Measurements from ENCODE around the gene DNAH17.

DNA sequence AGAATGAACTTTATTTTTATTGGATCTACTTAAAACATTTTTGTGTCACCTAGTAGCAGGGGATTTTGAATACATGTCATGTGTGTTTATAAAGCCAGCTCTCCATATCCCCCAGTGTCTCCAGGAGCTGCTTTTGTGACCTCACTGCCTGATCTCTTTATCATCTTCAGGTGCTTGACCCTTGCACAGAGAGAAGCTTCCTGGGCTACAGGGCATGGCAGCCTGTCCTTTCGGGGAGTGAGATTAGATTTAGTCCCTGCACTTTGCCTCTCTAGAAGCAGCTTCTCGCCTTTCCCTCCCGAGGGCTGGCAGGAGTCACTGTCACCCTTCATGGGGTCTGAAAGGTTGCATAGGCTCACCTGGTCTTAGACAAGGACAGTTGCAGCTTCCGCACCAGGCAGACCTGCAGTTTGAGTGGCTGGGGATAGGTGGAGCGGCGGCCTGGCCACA, 156.1 kb downstream of the DNAH17 start:
- TF ChIP-seq RARB (CRISPR knock-in tag; IDR thresholded peaks at IDR 0.05) (no peak), CSDC2 (CRISPR knock-in tag; IDR thresholded peaks at IDR 0.05) (no peak), ZFP30 (CRISPR knock-in tag; IDR thresholded peaks at IDR 0.05) (no peak), ISL1 (CRISPR knock-in tag; IDR thresholded peaks at IDR 0.05) (no peak), BACH2 (CRISPR knock-in tag; IDR thresholded peaks at IDR 0.05; ENCODE audit: borderline replicate concordance) (no peak), ESRRG (CRISPR knock-in tag; IDR thresholded peaks at IDR 0.05) (no peak), ARNTL (CRISPR knock-in tag; IDR thresholded peaks at IDR 0.05; ENCODE audit: borderline replicate concordance, low read depth) (no peak), PPARA (CRISPR knock-in tag; IDR thresholded peaks at IDR 0.05; ENCODE audit: borderline replicate concordance) (no peak), ZFP3 (CRISPR knock-in tag; IDR thresholded peaks at IDR 0.05) (no peak), TOX (CRISPR knock-in tag; IDR thresholded peaks at IDR 0.05; ENCODE audit: borderline replicate concordance) (no peak)
- TF ChIP-seq, protein P1, sequence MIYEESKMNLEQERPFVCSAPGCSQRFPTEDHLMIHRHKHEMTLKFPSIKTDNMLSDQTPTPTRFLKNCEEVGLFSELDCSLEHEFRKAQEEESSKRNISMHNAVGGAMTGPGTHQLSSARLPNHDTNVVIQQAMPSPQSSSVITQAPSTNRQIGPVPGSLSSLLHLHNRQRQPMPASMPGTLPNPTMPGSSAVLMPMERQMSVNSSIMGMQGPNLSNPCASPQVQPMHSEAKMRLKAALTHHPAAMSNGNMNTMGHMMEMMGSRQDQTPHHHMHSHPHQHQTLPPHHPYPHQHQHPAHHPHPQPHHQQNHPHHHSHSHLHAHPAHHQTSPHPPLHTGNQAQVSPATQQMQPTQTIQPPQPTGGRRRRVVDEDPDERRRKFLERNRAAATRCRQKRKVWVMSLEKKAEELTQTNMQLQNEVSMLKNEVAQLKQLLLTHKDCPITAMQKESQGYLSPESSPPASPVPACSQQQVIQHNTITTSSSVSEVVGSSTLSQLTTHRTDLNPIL (CRISPR knock-in tag; IDR thresholded peaks at IDR 0.05; ENCODE audit: low read depth), result no peak
- TF ChIP-seq, protein P2, sequence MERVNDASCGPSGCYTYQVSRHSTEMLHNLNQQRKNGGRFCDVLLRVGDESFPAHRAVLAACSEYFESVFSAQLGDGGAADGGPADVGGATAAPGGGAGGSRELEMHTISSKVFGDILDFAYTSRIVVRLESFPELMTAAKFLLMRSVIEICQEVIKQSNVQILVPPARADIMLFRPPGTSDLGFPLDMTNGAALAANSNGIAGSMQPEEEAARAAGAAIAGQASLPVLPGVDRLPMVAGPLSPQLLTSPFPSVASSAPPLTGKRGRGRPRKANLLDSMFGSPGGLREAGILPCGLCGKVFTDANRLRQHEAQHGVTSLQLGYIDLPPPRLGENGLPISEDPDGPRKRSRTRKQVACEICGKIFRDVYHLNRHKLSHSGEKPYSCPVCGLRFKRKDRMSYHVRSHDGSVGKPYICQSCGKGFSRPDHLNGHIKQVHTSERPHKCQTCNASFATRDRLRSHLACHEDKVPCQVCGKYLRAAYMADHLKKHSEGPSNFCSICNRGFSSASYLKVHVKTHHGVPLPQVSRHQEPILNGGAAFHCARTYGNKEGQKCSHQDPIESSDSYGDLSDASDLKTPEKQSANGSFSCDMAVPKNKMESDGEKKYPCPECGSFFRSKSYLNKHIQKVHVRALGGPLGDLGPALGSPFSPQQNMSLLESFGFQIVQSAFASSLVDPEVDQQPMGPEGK (CRISPR knock-in tag; IDR thresholded peaks at IDR 0.05; ENCODE audit: borderline replicate concordance), result no peak
- TF ChIP-seq, protein P3, sequence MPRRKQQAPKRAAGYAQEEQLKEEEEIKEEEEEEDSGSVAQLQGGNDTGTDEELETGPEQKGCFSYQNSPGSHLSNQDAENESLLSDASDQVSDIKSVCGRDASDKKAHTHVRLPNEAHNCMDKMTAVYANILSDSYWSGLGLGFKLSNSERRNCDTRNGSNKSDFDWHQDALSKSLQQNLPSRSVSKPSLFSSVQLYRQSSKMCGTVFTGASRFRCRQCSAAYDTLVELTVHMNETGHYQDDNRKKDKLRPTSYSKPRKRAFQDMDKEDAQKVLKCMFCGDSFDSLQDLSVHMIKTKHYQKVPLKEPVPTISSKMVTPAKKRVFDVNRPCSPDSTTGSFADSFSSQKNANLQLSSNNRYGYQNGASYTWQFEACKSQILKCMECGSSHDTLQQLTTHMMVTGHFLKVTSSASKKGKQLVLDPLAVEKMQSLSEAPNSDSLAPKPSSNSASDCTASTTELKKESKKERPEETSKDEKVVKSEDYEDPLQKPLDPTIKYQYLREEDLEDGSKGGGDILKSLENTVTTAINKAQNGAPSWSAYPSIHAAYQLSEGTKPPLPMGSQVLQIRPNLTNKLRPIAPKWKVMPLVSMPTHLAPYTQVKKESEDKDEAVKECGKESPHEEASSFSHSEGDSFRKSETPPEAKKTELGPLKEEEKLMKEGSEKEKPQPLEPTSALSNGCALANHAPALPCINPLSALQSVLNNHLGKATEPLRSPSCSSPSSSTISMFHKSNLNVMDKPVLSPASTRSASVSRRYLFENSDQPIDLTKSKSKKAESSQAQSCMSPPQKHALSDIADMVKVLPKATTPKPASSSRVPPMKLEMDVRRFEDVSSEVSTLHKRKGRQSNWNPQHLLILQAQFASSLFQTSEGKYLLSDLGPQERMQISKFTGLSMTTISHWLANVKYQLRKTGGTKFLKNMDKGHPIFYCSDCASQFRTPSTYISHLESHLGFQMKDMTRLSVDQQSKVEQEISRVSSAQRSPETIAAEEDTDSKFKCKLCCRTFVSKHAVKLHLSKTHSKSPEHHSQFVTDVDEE (CRISPR knock-in tag; IDR thresholded peaks at IDR 0.05), result no peak
- TF ChIP-seq, protein P4, sequence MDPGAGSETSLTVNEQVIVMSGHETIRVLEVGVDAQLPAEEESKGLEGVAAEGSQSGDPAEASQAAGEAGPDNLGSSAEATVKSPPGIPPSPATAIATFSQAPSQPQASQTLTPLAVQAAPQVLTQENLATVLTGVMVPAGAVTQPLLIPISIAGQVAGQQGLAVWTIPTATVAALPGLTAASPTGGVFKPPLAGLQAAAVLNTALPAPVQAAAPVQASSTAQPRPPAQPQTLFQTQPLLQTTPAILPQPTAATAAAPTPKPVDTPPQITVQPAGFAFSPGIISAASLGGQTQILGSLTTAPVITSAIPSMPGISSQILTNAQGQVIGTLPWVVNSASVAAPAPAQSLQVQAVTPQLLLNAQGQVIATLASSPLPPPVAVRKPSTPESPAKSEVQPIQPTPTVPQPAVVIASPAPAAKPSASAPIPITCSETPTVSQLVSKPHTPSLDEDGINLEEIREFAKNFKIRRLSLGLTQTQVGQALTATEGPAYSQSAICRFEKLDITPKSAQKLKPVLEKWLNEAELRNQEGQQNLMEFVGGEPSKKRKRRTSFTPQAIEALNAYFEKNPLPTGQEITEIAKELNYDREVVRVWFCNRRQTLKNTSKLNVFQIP (CRISPR knock-in tag; IDR thresholded peaks at IDR 0.05; ENCODE audit: borderline replicate concordance, low read depth), result no peak

Data from SK-N-SH treated with all-trans-retinoic acid at 6 μM for 48 hours (cell line).